UCSD-AML1 (cell line): ENCODE measurements around the gene LMOD1.
"Not testable (repeated sequence)": the region's sequence is repeated elsewhere in the genome, so short reads cannot be mapped to it uniquely, and the experiment has no call there.

Experiments used
- DNase-seq: peaks from one replicate; lab custom pipeline; 2025; ENCODE audit not compliant: unreplicated experiment; lab: John Stamatoyannopoulos, UW

LMOD1 gene

DNA sequence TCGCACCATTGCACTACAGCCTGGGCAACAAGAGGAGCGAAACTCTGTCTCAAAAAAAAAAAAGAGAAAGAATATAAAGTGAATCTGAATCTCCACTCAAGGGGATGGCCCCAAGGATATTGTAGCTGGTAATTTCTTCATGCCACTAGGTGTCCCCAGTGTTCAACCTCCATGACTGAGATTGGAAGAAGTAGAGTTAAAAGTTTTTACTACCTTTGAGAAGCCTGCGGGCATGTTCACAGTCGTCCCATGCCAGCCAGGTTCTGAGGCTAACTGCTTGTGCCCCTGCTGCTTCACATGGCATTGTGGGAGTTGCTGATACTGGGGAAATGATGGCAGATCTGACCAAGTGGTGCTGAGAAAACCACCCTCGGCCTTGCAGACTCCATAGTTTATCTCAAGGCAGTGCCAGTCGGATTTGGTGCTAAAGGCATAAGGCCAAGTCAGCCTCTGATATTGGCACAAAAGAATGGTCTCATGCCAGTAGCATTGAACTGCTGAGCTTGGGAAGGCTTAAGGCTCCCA, 68.4 kb downstream of the LMOD1 start:
- no peak for DNase-seq

DNA sequence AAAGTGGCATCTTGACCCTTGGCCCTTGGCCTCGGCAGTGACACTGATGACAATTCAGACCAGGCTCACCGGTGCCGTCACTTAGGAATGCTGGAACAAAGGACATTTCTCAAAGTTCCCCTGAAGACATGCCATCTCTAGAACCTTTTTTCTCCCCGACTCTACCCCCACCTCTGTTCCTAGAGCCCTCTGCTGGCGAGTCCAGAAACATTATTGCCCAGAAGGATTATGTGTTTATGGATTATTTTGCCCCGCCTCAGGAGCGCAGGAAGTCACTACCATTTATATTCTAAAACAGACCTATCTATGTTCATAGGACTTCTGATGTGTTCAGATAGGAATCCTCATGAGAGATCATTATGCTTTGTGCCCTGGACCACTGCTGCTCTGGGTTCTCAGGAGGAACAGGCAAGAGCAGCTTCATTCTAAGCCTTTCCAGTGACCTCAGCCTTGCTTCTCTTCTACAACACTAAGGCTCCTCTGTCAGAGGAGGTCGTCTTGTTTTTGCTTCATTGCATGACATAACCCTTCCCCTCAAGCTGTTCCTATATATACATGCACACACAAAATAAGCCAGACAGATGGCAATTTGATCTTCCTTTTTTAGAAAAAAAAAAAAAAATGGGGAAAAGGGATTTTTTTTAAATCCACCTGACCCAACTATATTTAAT, 70.1 kb downstream of the LMOD1 start:
- DNase-seq: no peak

- no peak for DNase-seq
These were observed 71.7 kb downstream of the LMOD1 start for GRCh38 chr1:201874672-201875071.

GRCh38 chr1:201870397-201870796, 76.0 kb downstream of the LMOD1 start:
- no peak for DNase-seq

GRCh38 chr1:201861448-201861847, 84.9 kb downstream of the LMOD1 start:
- DNase-seq: no peak

DNA sequence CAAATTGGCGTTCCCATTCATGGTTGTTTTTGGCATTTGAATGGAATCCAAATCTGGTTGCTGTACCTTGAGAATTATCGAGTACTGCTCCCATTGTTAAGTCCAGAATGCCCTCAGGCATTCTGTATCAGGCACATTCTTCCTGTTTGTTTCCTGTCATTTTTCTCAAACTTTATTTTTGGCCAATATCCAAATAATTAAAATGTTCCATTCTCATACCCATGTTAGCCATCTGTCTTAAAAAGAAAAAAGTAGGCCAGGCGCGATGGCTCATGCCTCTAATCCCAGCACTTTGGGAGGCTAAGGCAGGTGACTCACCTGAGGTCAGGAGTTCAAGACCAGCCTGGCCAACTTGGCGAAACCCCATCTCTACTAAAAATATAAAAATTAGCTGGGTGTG, 86.9 kb downstream of the LMOD1 start:
- DNase-seq: no peak

DNA sequence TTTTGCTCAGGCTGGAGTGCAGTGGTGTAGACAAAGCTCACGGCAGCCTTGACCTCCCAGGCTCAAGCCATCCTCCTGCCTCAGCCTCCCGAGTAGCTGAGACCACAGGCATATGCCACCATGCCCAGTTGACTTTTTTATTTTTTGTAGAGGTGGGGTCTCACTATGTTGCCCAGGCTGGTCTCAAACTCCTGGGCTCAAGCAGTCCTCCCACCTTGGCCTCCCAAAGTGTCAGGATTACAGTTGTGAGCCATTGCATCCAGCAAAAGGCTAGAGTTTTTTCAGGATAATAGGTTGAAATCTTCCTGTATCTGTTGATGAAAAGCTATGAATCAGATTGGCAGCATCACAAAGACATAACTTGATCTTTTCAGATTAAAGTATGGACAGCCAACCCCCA, 89.6 kb downstream of the LMOD1 start:
- DNase-seq: not testable (repeated sequence)

DNA sequence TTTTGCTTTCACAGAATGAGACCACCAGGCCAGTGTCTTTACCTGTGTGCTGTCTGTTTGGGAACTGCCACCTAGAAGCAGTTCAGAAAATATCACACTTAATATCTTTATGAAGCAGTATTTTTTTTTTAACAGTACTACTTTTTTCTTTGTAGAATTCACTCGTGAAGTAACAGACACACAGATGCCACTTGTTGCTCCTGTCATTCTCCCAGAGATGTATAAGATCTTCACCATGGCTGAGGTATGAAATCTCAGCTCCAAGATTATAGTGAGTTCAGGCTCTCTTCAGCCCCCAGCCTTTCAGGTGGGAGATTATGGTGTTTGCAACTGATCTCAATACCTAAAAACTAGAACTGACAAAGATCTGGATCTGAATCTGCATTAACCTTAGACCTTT, 94.4 kb downstream of the LMOD1 start:
- no peak for DNase-seq

DNA sequence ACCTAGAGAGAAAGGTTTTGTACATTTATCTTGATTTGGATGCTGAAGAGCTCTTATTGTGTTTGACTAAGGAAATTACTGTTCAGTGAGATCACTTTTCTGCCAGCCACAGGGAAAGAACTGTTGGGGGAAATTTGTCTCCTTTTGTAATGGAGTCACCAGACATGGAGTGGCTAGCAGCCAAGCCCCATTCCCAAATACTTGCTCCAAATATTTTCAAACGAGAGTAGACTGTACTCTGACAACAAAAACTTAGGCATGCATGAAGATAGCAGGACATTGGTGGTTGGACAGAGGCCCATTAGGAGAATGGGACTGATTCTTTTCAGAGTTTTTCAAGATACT, 96.3 kb downstream of the LMOD1 start:
- DNase-seq: no peak

GRCh38 chr1:201849372-201850052, 96.8 kb downstream of the LMOD1 start:
- no peak for DNase-seq

- DNase-seq: no peak
These were observed 98.1 kb downstream of the LMOD1 start for GRCh38 chr1:201848230-201848629.

- no peak for DNase-seq
These were observed 99.2 kb downstream of the LMOD1 start for GRCh38 chr1:201847150-201847549.
